ENCODE measurements around the gene GLDC. TPM values are rescaled to one million over a fixed set of nuclear protein-coding genes. Genes with fewer than 3 reads are reported as not detected.

Gene GLDC
- total RNA-seq, 1 donor from 2014 or later, result 37.4 TPM

- no peak overlapping the region for H3K27ac Mint-ChIP-seq (ENCODE audit: unreplicated experiment)
- H3K27me3 Mint-ChIP-seq (ENCODE audit: low read depth), result no peaks in the 10 kb centered on the region
- TF ChIP-seq CTCF (conservative IDR thresholded peaks at IDR 0.05), result no peak
- peaks cover 5% of the 10 kb centered on the region for H3K4me1 Mint-ChIP-seq
- no peak for DNase-seq (ENCODE audit: low read depth, low spot score)
- H3K9me3 Mint-ChIP-seq, result no peaks in the 10 kb centered on the region
- no peak overlapping the region for H3K4me3 Mint-ChIP-seq
- H3K36me3 Mint-ChIP-seq (ENCODE audit: low read depth), result peaks cover 3% of the 10 kb centered on the region
Observed at GRCh38 chr9:6538666-6539071, 106.9 kb downstream of the GLDC start.

- Mint-ChIP-seq H3K4me1 (no peaks in the 10 kb centered on the region), H3K36me3 (ENCODE audit: low read depth) (peaks cover 3% of the 10 kb centered on the region), H3K4me3 (no peak overlapping the region), H3K27ac (ENCODE audit: unreplicated experiment) (no peak overlapping the region), H3K27me3 (ENCODE audit: low read depth) (no peaks in the 10 kb centered on the region), H3K9me3 (no peaks in the 10 kb centered on the region)
- no peak for TF ChIP-seq CTCF (conservative IDR thresholded peaks at IDR 0.05)
- DNase-seq (ENCODE audit: low read depth, low spot score), result no peak
Observed at GRCh38 chr9:6535594-6535993, 109.9 kb downstream of the GLDC start.

- no peaks in the 10 kb centered on the region for H3K27me3 Mint-ChIP-seq (ENCODE audit: low read depth)
- no peak overlapping the region for H3K27ac Mint-ChIP-seq (ENCODE audit: unreplicated experiment)
- TF ChIP-seq CTCF (conservative IDR thresholded peaks at IDR 0.05), result no peak
- no peak overlapping the region for H3K4me3 Mint-ChIP-seq
- H3K4me1 Mint-ChIP-seq, result no peaks in the 10 kb centered on the region
- H3K9me3 Mint-ChIP-seq, result no peaks in the 10 kb centered on the region
- no peak for DNase-seq (ENCODE audit: low read depth, low spot score)
- peaks cover 15% of the 10 kb centered on the region for H3K36me3 Mint-ChIP-seq (ENCODE audit: low read depth)
Observed at GRCh38 chr9:6525326-6526045, 120.0 kb downstream of the GLDC start.

- no peak for TF ChIP-seq CTCF (conservative IDR thresholded peaks at IDR 0.05)
- H3K27me3 Mint-ChIP-seq (ENCODE audit: low read depth), result no peaks in the 10 kb centered on the region
- no peak overlapping the region for H3K4me3 Mint-ChIP-seq
- no peak overlapping the region for H3K27ac Mint-ChIP-seq (ENCODE audit: unreplicated experiment)
- peaks cover 29% of the 10 kb centered on the region for H3K36me3 Mint-ChIP-seq (ENCODE audit: low read depth)
- no peak for DNase-seq (ENCODE audit: low read depth, low spot score)
- H3K4me1 Mint-ChIP-seq, result no peaks in the 10 kb centered on the region
- H3K9me3 Mint-ChIP-seq, result no peaks in the 10 kb centered on the region
Observed at GRCh38 chr9:6522263-6522662, 123.3 kb downstream of the GLDC start.

GRCh38 chr9:6512085-6512657 is 133.4 kb downstream of the GLDC start:
- no peak for DNase-seq (ENCODE audit: low read depth, low spot score)
- no peak for TF ChIP-seq CTCF (conservative IDR thresholded peaks at IDR 0.05)
- Mint-ChIP-seq H3K4me3 (no peak overlapping the region), H3K27me3 (ENCODE audit: low read depth) (no peaks in the 10 kb centered on the region), H3K36me3 (ENCODE audit: low read depth) (peaks cover 33% of the 10 kb centered on the region), H3K4me1 (no peaks in the 10 kb centered on the region), H3K9me3 (no peaks in the 10 kb centered on the region), H3K27ac (ENCODE audit: unreplicated experiment) (no peak overlapping the region)

Data from neural crest cell (in vitro differentiated cells).